Measurements from ENCODE around the gene CD28.

DNA sequence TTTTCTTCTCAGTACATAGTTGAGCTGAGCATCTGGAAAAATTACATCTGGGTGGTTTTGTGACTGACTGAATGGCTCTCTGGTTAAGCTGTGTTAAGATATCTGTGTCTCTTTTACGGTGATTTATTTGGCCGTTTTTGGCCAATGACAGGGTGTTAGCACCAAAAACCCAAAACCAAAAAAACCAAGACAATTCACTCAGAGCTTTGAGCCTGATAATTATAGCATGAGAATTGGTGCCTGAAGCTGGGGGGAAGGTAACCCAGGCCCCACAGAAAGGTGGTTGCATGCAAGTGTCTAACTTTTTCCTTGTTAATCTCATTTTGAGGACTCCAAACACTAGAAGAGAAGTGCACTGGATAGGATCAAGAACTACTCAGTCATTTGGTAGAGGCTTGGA lies 4.5 kb downstream of the CD28 start:
- no peak for TF ChIP-seq EP300 (IDR thresholded peaks at IDR 0.05; ENCODE audit: borderline replicate concordance)
- TF ChIP-seq TAF1 (IDR thresholded peaks at IDR 0.05; ENCODE audit: low read depth), result no peak
- TF ChIP-seq RAD21 (IDR thresholded peaks at IDR 0.05; ENCODE audit: low read depth), result no peak
- no peak for TF ChIP-seq CEBPB (IDR thresholded peaks at IDR 0.05)
